T-helper 9 cell (primary cell): ENCODE data around the gene NPDC1.

Source experiments
- DNase-seq: peaks from one replicate; pipeline ENCODE4 v3.0.0-alpha.2; 2020
- total RNA-seq, 2 donors: gene quantifications; one replicate each; lab custom pipeline; 2026; lab: John Stamatoyannopoulos, UW

The NPDC1 gene, protein sequence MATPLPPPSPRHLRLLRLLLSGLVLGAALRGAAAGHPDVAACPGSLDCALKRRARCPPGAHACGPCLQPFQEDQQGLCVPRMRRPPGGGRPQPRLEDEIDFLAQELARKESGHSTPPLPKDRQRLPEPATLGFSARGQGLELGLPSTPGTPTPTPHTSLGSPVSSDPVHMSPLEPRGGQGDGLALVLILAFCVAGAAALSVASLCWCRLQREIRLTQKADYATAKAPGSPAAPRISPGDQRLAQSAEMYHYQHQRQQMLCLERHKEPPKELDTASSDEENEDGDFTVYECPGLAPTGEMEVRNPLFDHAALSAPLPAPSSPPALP
- 29.2 to 73.1 reads per million in 2 donors for total RNA-seq

DNA sequence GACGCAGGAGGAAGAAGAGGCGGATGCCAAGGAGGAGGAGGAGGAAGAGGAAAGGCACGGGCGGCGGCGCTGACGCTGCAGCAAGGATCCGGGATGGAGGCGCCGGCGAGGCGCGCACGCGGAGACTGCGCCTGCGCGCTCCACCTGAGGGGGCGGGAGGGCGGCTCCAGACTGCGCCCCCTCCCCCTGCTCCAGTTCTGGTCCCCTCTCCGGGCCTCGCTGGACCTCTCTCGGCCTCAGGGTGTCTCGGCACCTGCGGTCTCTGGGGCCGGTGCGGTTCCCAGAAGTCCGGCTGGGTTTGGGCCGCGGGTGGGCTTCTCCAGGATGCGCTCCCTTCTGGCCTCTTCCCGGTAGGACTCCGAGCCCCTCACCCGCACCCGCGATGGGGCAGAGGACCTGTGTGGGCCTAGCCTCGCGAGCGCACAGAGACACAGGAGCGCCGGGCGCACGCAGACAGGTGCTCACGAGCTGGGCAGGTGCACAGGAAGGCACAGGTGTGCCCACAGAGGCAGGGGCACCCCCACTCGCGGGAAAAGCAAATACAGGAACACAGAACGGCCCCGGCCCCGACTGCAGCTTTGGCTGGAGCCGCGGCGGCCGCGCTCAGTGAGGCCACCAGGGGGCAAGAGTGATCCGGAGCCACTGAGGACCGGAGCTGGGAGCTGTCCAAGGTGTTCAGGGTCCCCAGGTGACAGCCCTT, at the start of gene NPDC1:
Gene NPDC1, minus strand, starts transcription at position 90 of the 700 bp plus-strand sequence. CDS start 188 bp downstream, outside the sequence.
- peak; percentile 74 for DNase-seq

DNA sequence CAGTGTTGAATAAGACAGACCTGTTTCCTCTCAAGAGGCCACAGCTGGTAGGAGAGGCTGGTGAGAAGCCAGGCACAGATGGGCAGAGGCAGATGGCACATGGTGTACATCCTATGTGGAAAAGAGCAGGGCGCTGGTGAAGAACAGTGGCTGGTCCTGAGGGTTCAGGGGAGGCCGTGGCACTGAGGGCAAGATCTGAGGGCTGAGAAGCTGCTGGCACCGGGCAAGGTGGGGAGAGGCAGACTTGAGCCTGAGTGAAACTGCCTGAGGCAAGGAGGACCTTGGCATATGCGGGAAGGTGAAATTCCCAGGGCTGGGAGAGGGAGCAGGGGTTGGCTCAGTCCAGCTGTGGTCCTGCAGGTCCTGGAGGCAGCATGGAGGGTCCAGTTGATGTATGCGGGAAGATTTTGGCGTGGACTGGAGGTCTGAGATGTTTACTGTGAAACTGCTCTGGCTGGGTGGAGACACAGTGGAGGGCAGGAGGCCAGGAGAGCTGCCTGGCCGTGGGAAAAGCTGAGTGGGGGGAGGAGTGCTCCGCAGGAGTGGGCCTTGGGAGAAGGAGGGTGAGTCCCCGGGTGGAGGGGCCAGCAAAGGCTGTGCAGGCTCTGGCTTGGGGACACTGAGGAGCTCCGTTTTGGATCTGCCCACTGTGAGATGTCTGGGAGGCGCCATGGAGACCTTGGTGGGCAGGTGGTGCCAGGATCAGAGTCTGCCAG, 43.4 kb upstream of the NPDC1 start:
- DNase-seq: no peak

DNA sequence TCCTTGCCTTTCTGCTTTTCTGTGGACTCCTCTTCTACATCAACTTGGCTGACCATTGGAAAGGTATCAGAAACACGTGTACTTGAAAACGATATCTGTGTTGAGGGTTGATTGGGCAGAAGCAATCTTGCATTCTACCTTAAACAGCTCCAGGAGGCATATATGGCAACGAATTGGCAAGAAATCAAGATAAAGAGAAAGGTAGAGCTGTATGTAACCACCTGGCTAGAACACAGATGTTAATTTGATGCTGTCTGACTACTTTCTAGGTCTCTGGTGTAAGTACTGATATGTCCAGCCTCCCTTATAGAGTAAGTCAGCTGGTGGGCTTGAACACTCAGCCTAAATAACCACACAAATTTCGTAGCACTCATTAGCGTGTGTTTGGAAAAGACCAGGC, 42.1 kb upstream of the NPDC1 start:
- no peak for DNase-seq

DNA sequence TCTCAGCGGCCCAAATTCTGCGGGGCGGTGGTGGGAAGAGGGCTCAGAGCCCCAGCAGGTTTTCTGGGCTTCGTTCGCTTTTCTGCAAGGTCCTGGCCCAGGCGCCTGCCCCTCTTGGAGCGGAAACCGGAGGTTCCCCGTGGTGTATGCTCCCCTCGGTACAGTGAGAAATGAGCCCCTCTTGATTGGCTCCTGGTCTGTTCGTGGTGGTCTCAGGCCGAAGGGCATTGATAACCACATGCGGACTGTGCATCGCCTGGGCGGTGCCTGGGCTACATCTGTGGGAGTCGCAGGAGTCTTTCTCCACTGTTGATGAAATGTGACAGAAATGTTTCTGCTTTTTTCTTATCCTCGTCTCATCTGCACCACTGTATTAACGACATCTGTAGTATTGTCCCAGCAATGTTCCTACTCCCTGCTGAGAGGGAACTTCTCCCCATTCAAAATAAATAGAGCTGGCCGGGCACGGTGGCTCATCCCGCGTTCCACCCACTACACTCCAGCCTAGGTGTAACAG, 41.5 kb upstream of the NPDC1 start:
- no peak for DNase-seq

DNA sequence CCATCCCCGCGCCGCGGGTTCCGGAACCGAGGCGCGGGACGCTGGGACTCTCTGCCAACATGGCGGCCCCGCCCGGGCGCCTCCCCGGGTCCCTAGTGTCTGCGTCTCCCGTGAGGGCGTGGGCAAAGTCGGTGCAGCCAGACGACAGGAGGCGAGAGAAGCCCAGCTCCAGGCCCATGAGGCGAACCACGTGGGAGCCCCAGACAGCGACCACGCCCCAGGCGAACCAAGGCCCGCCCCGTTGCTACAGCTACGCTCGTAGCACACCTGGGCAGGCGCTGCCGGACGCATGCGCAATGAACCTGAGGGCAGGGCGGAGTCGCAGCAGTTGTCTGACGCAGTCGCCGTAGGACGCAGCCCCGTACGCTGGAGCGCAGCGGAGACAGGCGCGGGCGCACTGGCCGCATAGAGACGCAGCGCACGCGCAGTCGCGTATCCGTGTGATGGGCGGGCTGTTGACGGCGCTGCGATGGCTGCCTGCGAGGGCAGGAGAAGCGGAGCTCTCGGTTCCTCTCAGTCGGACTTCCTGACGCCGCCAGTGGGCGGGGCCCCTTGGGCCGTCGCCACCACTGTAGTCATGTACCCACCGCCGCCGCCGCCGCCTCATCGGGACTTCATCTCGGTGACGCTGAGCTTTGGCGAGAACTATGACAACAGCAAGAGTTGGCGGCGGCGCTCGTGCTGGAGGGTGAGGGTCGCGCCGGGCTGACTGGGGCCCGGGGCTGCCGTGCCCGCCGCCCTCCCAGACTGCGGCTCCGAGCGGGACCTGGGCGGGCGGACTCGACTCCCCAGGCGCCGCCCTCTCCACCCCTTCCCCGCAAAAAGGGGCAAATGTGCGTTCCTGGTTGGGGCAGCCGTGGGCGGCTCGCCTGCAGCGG, 40.8 kb upstream of the NPDC1 start, which contains the start of gene MAN1B1:
Gene MAN1B1, plus strand, starts transcription at position 455 of the 878 bp plus-strand sequence. Its CDS starts 15 bp downstream, at position 470.
- DNase-seq: peak; percentile 99

DNA sequence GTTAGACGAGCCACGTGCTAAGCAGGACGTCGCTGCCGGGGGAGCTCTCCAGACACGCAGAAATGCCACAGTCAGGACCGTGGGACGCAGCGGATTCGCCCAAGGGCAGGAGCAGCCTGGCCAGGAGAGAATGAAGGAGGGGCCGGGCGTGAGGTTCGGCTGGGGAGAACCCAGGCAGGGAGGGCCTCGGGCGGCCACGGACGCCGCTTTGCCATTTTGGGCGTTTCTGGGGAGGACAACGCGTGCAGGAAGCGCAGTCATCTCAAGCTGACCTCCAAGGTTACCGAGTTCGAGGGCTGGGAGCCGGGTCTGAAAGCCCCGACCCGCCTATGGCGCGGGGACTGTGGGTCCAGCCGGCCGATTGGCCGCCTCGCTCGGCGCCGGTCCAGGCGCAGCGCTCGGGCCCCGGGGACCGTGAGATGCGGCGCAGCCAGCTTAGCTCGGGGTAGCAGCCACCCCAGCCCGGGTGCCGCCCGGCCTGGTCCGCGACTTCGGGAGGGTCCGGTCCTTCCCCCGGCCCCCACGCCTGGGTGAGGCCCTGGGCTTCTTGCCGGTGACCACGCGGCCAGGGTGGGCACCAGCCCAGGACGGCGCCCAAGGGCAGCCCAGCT, 40.0 kb upstream of the NPDC1 start:
- DNase-seq: no peak

DNA sequence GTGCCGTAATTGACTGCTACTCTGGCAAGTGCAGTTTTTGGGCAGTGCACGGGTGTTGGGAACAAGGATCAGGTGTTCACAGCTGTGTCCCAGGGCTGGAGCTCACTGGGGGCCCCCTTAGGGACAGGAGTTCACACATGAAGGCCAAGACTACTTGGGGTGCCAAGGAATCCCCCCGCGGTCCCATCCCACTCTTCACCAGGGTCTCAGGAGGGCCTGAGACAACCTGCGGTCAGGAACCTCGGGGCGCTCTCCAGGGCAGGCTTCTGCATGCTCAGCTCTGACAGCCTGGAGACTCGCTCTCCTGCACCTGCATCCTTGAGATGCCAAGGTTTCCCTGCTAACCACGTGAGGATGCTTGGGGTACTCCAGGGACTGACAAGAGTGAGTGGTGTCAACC, 38.5 kb upstream of the NPDC1 start:
- no peak for DNase-seq

DNA sequence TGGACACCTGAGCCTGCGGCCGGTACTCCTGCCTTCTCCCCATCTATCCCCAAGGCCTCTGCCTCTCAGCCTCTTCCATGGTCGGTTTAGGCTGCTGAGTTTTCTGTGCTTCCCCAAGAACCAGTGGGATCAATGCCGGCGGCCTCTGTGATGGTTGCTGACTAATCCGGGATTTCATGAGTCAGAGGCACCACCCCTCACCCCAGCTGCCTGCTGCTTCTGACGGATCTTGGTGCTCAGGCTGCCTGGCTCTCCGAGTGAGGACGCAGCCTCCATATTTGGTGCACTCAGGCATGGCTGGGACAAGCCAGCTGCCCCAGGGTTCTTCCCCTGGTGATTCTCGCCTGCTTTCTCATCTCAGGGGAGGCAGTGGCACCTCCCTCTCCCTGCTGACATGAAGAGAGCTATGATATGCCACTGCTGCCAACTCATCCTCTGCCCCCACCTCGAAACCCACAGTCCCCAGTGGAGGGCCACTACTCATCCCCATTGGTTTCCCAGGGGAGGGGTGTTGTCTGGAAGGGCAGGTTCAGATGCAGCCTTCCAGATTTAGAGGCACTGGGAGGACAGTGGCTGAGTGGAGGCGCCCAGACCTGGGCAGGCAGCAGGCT, 37.5 kb upstream of the NPDC1 start:
- DNase-seq: no peak

DNA sequence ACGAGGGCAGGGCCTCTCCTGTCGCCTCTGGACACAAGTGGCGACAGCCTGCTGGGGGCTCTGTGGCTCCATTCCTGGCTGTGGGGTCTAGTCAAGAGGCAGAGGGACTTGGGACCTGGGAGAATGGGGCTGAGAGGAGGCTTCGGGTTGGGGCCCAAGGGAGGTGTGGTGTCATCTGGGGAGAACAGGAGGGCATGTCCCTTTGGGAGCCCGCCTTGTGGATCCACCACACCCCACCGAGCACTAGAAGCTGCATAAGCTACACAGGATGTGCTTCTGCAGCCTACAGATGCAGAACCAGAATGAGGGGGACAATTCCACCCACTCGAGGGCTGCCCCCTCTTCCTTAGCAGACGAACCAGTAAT, 36.9 kb upstream of the NPDC1 start:
- no peak for DNase-seq

DNA sequence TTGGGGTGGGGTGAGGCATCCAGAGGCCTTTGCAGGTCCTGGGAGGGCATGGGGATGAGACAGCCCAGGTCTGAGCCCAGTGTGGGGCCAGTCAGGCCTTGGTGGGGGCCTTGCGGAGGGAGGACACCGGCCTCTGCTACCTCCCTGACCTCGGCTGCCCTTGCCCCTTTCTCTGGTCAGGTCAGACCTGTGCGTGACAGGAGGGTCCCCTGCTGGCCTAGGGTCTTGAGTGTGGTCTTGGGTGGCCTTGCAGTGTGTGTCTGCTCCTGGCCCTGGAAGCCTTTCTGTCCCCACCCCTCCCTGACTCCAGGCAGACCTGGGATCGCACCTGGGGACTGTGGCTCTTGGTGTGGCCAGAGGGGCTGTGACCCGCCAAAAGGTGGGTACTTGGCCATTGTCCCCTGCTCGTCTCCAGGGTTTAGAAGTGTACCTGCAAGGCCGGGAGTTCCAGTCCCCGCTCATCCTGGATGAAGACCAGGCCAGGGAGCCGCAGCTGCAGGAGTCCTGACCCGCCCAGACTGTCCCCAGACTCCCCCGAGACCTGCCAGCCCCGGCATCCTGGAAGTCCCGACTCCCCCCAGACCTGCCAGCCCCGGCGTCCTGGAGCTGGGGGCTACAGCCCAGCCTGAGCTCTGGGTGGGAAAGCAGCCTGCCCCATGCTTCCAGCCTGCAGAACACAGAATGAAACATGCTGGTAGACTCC, 36.4 kb upstream of the NPDC1 start:
- DNase-seq: no peak

DNA sequence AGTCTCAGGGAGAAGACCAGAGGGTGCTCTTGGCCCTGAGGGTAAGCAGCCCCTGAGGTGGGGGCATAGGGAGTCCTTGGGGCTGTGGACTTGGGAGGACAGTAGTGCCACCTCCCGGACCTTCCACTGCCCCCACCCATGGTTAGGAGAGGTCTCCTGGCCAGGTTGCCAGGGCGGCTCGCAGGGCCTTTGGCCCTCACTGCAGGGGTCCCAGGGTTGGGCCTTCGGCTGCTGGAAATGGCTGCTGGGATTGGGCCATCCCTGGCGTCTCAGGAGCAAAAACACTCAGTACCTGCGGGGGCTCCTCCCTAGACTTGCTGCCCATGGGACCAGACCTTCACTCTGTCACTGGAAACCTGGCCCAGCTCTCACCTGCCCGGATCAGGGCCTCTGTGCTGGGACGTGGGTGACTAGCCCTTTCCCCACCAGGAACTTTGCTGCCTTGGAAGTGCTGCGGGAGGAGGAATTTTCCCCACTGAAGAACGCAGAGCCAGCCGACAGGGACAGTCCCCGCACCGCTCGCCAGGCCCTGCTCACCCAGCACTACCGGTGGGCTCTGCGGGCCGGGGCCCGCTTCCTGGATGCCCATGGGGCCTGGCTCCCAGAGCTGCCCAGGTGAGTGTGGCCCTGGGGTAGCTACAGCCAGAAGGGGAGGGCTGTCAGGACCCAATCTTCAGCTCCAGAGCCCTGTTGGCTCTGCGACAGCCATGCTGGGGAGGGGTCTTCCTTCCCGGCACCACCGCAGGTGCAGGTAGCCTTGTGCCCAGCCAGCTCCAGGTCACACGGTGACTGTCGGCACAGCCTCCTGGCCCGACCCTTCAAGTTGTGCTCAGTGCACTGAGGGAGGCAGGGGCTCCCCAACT, 34.5 kb upstream of the NPDC1 start:
- no peak for DNase-seq

DNA sequence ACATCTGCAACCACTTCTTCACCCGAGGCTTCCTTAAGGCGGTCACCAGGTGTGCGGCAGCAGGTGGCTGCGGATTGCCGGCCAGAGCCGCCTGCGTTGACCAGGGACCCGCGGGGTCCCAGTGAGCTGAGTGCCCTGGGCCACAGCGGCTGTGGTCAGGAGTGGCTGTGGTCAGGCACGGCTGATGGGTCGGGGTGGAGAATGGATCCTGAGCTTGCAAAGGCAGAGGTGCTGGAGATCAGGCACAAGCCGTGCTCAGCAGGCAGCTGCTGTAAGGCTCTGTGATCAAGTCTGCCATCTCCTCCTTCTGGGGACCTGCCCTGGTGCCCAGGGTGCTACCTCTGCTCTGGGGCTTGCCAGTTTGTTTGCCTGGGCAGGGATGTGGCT, 33.4 kb upstream of the NPDC1 start:
- no peak for DNase-seq

DNA sequence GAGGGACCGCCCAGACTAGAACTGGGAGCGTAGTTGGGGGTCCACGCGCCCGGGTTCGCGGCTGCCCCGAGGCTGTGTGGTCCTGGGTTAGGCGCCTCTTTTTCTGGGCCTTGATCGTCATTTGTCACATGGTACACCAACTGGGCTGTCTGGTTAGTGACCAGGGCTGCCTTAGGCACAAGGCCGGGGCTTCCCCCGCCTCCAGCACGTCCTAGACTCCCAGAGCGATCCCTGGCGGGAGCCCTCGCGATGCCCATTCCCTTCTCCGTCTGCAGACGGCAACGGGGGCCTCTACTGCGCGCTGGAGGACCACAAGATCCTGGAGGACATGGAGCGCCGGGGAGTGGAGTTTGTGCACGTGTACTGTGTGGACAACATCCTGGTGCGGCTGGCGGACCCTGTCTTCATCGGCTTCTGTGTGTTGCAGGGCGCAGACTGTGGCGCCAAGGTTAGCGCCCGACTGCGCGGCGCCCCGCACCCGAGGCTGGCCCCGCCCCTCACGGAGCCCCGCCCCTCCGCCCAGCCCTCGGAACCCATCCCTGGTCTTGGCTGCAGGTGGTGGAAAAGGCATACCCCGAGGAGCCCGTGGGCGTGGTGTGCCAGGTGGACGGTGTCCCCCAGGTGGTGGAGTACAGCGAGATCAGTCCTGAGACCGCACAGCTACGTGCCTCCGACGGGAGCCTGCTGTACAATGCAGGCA, 32.9 kb upstream of the NPDC1 start:
- no peak for DNase-seq

DNA sequence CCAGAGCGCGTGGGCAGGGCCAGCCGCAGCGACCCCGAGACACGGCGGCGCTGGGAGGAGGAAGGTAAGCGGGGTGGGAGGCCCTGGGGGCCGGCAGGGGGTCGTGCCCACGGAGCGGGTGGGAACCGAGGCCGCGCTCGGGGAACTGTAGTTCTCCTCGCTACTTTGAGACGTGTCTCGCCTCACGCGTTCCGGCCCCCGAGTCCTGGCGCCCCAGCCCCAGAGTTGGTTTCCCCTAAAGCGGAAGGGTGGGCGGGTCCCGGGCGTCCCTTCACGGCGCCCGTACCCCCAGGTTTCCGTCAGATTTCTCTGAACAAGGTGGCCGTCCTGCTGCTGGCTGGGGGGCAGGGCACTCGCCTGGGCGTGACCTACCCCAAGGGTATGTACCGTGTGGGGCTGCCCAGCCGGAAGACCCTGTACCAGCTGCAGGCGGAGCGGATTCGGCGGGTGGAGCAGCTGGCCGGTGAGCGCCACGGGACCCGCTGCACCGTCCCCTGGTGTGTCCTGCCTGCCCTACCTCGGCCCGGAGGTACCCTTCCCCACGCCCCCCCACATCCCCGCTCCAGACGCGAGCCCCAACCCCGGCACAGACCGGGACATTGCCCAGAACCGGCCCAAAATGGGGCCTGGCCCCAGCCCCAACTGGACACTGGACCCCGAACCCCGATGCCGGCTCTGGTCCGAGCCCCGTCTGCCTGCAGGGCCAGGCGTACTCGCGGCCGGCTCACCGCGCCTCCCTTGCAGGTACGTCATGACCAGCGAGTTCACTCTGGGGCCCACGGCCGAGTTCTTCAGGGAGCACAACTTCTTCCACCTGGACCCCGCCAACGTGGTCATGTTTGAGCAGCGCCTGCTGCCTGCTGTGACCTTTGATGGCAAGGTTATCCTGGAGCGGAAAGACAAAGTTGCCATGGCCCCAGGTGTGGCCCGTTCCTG, 32.0 kb upstream of the NPDC1 start:
- no peak for DNase-seq

DNA sequence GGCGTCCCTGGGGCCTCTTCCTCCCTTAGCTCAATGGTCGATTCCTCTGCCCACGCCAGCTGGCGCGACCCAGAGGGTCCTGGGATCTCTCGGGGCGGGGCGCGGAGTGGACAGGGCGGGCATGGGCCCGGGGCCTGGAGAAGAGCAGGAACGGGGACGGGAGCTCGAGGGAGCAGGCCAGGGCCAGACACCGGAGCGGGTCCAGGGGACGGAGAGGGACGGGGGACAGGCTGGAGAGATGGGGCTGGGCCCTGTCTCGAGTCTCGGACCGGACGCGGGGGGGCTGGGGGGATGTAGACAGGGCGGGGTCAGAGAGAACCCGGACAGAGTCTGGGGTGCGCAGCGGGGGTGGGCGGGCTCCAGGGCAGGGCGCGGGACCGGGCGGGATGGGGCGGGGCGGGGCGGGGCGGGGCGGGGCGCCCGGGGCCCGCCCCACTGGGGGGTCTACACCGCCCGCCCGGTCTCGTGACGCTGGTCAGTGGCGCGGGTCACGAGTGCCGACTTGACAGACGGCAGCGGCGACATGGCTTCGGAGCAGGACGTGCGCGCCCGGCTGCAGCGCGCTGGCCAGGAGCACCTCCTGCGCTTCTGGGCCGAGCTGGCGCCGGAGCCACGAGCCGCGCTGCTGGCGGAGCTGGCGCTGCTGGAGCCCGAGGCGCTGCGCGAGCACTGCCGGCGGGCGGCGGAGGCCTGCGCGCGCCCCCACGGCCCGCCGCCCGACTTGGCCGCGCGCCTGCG, 31.2 kb upstream of the NPDC1 start, which contains the start of gene UAP1L1:
Gene UAP1L1, plus strand, starts transcription at position 508 of the 738 bp plus-strand sequence. Its CDS starts 16 bp downstream, at position 524.
- peak; percentile 36 for DNase-seq

DNA sequence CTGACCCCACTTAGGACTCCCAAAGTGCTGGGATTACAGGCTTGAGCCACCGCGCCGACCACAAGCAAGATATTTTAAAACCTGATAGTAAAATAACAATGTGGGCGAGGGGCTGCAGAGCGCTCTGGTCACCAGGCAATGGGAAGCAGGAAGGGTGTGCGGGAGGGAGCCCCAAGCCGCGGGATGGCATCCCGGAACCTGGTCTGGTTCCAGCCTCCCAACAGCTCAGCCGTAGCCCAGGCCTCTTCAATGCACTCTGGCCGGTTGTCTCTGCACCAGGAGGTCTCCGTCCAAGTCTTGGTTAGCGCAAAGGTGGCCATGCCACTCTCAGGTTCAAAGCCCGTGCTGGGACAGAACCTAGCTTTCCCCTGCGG, 30.6 kb upstream of the NPDC1 start:
- DNase-seq: no peak

DNA sequence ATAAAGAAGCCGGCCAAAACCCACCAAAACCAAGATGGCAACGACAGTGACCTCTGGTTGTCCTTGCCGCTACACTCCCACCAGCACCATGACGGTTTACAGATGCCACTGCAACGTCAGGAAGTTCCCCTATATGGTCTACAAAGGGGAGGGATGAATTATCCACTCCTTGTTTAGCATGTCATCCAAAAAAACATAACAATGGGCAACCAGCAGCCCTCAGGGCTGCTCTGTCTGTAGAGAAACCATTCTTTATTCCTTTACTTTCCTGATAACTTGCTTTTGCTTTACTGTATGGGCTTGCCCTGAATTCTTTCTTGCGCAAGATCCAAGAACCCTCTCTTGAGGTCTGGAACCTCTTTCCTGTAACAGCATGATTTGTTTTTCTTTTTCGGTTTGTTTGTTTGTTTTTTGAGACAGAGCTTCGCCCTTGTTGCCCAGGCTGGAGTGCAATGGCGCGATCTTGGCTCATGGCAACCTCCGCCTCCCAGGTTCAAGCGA, 29.3 kb upstream of the NPDC1 start:
- no peak for DNase-seq
